ENCODE measurements around the gene OR2M3. TPM values are rescaled to one million over a fixed set of nuclear protein-coding genes. Genes with fewer than 3 reads are reported as not detected.

Gene OR2M3
- total RNA-seq, 4 donors from 2014 or later, result not detected

DNA sequence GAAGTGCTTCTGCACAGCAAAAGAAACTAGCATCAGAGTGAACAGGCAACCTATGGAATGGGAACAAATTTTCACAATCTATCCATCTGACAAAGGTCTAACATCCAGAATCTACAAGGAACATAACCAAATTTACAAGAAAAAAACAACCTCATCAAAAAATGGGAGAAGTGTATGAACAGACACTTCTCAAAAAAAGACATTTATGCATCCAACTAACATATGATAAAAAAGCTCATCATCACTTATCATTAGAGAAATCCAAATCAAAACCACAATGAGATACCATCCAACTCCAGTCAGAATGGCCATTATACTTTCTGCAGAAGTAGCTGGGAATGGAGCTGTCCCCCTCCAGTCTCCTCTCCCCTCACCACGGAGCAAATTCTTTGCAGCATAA is 2.9 kb upstream of the OR2M3 start:
- in situ Hi-C loops (cut with MboI; ENCODE audit: low sequenced_read_pairs in 4 of 4) (no loop called here), intact Hi-C loops (cut with DNase I; ENCODE audit: low total_unique reads) (no loop called here)
- Histone ChIP-seq H3K9me3 (no peaks in the 10 kb centered on the region), H3K27me3 (no peaks in the 10 kb centered on the region), H3K27ac (no peak overlapping the region), H3K4me1 (no peaks in the 10 kb centered on the region), H3K4me3 (no peak overlapping the region), H3K36me3 (no peaks in the 10 kb centered on the region)
- ATAC-seq (no peak), DNase-seq (no peak)
- TF ChIP-seq, protein P1, sequence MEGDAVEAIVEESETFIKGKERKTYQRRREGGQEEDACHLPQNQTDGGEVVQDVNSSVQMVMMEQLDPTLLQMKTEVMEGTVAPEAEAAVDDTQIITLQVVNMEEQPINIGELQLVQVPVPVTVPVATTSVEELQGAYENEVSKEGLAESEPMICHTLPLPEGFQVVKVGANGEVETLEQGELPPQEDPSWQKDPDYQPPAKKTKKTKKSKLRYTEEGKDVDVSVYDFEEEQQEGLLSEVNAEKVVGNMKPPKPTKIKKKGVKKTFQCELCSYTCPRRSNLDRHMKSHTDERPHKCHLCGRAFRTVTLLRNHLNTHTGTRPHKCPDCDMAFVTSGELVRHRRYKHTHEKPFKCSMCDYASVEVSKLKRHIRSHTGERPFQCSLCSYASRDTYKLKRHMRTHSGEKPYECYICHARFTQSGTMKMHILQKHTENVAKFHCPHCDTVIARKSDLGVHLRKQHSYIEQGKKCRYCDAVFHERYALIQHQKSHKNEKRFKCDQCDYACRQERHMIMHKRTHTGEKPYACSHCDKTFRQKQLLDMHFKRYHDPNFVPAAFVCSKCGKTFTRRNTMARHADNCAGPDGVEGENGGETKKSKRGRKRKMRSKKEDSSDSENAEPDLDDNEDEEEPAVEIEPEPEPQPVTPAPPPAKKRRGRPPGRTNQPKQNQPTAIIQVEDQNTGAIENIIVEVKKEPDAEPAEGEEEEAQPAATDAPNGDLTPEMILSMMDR (IDR thresholded peaks at IDR 0.05 in 4 of 5, conservative IDR thresholded peaks at IDR 0.05 in 1 of 5), result no peak
- TF ChIP-seq POLR2A (IDR thresholded peaks at IDR 0.05), result no peak

DNA sequence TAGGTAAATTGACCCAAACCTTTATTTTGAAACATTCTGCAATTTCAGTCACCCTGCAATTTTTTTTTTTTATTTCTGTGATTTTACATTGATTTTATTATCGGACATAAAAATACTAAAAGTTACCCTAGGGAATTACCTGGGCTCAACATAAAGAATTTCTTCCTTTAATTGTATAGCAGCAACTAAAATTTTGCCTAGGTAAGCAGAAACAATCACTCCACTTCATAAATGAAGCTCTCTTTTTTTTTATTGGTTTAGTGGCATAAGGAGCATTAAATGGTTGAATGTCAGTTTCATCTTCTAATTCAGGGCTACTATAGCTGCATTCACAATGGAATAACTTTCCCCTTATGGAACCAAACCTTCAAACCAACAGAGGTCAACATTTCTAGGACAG is 18.8 kb downstream of the OR2M3 start:
- no peaks in the 10 kb centered on the region for H3K27me3 ChIP-seq
- TF ChIP-seq, protein P1 (IDR thresholded peaks at IDR 0.05 in 4 of 5, conservative IDR thresholded peaks at IDR 0.05 in 1 of 5), result no peak
- no peak for TF ChIP-seq POLR2A (IDR thresholded peaks at IDR 0.05)
- H3K4me3 ChIP-seq, result no peak overlapping the region
- ATAC-seq (no peak), DNase-seq (no peak)
- intact Hi-C loops (cut with DNase I; ENCODE audit: low total_unique reads), result no loop called here
- H3K9me3 ChIP-seq, result no peaks in the 10 kb centered on the region
- H3K27ac ChIP-seq, result no peak overlapping the region
- in situ Hi-C loops (cut with MboI; ENCODE audit: low sequenced_read_pairs in 4 of 4), result no loop called here
- no peaks in the 10 kb centered on the region for H3K36me3 ChIP-seq
- no peaks in the 10 kb centered on the region for H3K4me1 ChIP-seq

DNA sequence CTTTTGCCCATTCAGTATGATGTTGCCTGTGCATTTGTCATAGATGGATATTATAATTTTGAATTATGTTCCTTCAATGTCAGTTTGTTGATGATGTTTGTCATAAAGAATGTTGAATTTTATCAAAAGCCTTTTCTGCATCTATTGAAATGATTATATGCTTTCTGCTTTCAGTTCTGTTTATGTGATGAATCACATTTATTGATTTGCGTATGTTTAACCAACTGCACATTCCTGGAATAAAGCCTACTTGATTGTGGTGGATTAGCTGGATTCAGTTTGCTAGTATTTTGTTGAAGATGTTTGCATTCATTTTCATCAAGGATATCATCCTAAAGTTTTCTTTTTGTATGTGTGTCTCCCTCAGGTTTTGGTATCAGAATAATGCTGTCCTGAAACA is 28.5 kb downstream of the OR2M3 start:
- no peak for TF ChIP-seq POLR2A (IDR thresholded peaks at IDR 0.05)
- TF ChIP-seq, protein P1 (IDR thresholded peaks at IDR 0.05 in 4 of 5, conservative IDR thresholded peaks at IDR 0.05 in 1 of 5), result no peak
- H3K9me3 ChIP-seq, result no peaks in the 10 kb centered on the region
- DNase-seq (no peak), ATAC-seq (no peak)
- intact Hi-C loops (cut with DNase I; ENCODE audit: low total_unique reads) (no loop called here), in situ Hi-C loops (cut with MboI; ENCODE audit: low sequenced_read_pairs in 4 of 4) (no loop called here)
- H3K4me1 ChIP-seq, result no peaks in the 10 kb centered on the region
- no peaks in the 10 kb centered on the region for H3K36me3 ChIP-seq
- no peak overlapping the region for H3K4me3 ChIP-seq
- no peak overlapping the region for H3K27ac ChIP-seq
- H3K27me3 ChIP-seq, result no peaks in the 10 kb centered on the region

GRCh38 chr1:248229360-248229908 is 32.4 kb downstream of the OR2M3 start:
- TF ChIP-seq POLR2A (IDR thresholded peaks at IDR 0.05), result no peak
- TF ChIP-seq, protein P1 (IDR thresholded peaks at IDR 0.05 in 4 of 5, conservative IDR thresholded peaks at IDR 0.05 in 1 of 5), result no peak
- no peaks in the 10 kb centered on the region for H3K4me1 ChIP-seq
- ATAC-seq, result no peak
- H3K27me3 ChIP-seq, result no peaks in the 10 kb centered on the region
- in situ Hi-C loops (cut with MboI; ENCODE audit: low sequenced_read_pairs in 4 of 4), result no loop called here
- H3K9me3 ChIP-seq, result no peaks in the 10 kb centered on the region
- H3K36me3 ChIP-seq, result no peaks in the 10 kb centered on the region
- no peak overlapping the region for H3K27ac ChIP-seq
- intact Hi-C loops (cut with DNase I; ENCODE audit: low total_unique reads), result no loop called here
- no peak for DNase-seq
- no peak overlapping the region for H3K4me3 ChIP-seq

DNA sequence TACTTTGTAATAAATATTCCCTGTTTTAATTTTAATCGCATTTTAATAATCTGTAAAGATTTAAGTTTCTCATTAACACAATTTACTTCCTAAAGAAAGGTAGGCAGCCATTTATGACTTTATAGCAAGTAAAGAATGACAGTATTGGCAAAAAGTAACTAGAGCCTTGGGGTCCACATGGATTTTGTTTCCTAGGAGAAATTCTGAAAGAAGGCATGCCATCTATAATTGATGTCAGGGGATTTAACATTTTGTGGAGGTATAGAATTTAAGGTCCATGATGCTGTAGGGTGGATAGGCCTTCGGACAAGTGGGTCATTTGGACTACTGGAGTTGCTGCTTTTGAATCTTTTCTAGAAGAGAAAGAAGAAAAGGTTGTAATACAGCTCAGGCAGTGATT is 34.1 kb downstream of the OR2M3 start, which contains the start of gene OR2M4:
Gene OR2M4 (plus strand): TSS at position 301 of the 400 bp plus-strand sequence. CDS start 7,512 bp downstream, outside the sequence.
- no peaks in the 10 kb centered on the region for H3K27me3 ChIP-seq
- no peak within 1 kb of the TSS for H3K27ac ChIP-seq
- no peaks in the 10 kb centered on the region for H3K9me3 ChIP-seq
- no peaks in the 10 kb centered on the region for H3K36me3 ChIP-seq
- no peaks in the 10 kb centered on the region for H3K4me1 ChIP-seq
- ATAC-seq (no peak), DNase-seq (no peak)
- in situ Hi-C loops (cut with MboI; ENCODE audit: low sequenced_read_pairs in 4 of 4), result no loop called here
- no peak within 1 kb of the TSS for H3K4me3 ChIP-seq
- intact Hi-C loops (cut with DNase I; ENCODE audit: low total_unique reads), result no loop called here
- TF ChIP-seq, protein P1 (IDR thresholded peaks at IDR 0.05 in 4 of 5, conservative IDR thresholded peaks at IDR 0.05 in 1 of 5), result no peak
- TF ChIP-seq POLR2A (IDR thresholded peaks at IDR 0.05), result no peak
